Measurements from ENCODE around the gene PPP1R26.

Gene PPP1R26

GRCh38 chr9:135489188-135489906, 9.8 kb downstream of the PPP1R26 start:
- no peak for DNase-seq (ENCODE audit: low spot score)

- no peak for DNase-seq (ENCODE audit: low spot score)
These were observed 10.7 kb downstream of the PPP1R26 start for GRCh38 chr9:135490166-135490870.

GRCh38 chr9:135490980-135491464, 11.4 kb downstream of the PPP1R26 start:
- DNase-seq (ENCODE audit: low spot score): no peak

GRCh38 chr9:135491764-135492163, 12.2 kb downstream of the PPP1R26 start:
- no peak for DNase-seq (ENCODE audit: low spot score)

GRCh38 chr9:135492886-135493669, 13.5 kb downstream of the PPP1R26 start:
- no peak for DNase-seq (ENCODE audit: low spot score)

- no peak for DNase-seq (ENCODE audit: low spot score)
These were observed 15.4 kb downstream of the PPP1R26 start for GRCh38 chr9:135494791-135495559.

- DNase-seq (ENCODE audit: low spot score): no peak
These were observed 19.0 kb downstream of the PPP1R26 start for GRCh38 chr9:135498381-135499126.

- DNase-seq (ENCODE audit: low spot score): peak; percentile 94
These were observed 19.9 kb downstream of the PPP1R26 start for GRCh38 chr9:135499326-135500070.

GRCh38 chr9:135500071-135500524, 20.5 kb downstream of the PPP1R26 start:
- DNase-seq (ENCODE audit: low spot score): no peak

GRCh38 chr9:135500525-135501260, 21.1 kb downstream of the PPP1R26 start, which contains the start of gene MRPS2:
Gene MRPS2 (plus strand): TSS chr9:135500682. CDS start chr9:135500711, 29 bp downstream.
- DNase-seq (ENCODE audit: low spot score): peak; percentile 96

- DNase-seq (ENCODE audit: low spot score): peak; percentile 91
These were observed 21.9 kb downstream of the PPP1R26 start for GRCh38 chr9:135501261-135502167.

GRCh38 chr9:135502168-135502872, 22.7 kb downstream of the PPP1R26 start:
- DNase-seq (ENCODE audit: low spot score): no peak

- DNase-seq (ENCODE audit: low spot score): no peak
These were observed 23.3 kb downstream of the PPP1R26 start for GRCh38 chr9:135502873-135503321.

GRCh38 chr9:135503371-135504261, 24.0 kb downstream of the PPP1R26 start:
- DNase-seq (ENCODE audit: low spot score): no peak

- peak; percentile 83 for DNase-seq (ENCODE audit: low spot score)
These were observed 25.0 kb downstream of the PPP1R26 start for GRCh38 chr9:135504262-135505243.

Measured in AG20443 (cell line).